GM19395 (cell line): ENCODE measurements around the gene PTTG2.
"Not testable (repeated sequence)": the region's sequence is repeated elsewhere in the genome, so short reads cannot be mapped to it uniquely, and the experiment has no call there.

Source experiments
- ATAC-seq: cut with Tn5 transposase; IDR thresholded peaks from one replicate; pipeline ENCODE4 v1.9.1; 2021; ENCODE audit warnings: mild to moderate bottlenecking, moderate library complexity; ENCODE audit not compliant: unreplicated experiment

Gene PTTG2

DNA sequence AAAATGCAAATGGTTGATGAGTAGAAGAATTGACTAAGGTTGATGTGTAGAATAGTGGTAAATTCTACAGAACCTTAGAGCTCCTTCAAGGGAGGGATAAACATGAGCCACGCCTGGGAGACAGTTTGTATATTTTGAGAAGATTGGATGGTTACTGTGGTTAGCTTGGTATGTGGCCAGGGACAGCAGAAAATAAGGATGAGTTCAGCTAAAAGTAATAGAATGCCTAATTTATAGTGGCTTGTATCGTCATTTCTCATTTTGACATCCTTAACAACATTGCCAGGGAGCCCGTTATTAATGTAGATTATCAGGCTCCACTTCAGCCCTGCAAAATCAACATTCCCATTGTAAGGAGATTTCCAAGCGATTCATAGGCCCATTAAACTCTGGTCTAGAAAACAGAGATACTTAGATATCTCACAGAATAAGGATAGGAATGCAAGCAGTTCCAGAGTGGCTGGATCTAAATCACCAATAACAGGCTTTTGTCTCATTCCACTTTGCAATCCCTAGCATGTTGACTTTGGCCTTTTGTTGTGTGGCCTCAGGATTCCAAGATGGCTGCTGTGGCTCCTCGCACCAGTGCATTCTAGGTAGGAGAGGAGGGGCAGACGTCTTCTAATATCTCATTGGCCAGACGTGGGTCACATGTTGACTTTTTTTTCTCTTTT, 6.4 kb upstream of the PTTG2 start:
- ATAC-seq: no peak

DNA sequence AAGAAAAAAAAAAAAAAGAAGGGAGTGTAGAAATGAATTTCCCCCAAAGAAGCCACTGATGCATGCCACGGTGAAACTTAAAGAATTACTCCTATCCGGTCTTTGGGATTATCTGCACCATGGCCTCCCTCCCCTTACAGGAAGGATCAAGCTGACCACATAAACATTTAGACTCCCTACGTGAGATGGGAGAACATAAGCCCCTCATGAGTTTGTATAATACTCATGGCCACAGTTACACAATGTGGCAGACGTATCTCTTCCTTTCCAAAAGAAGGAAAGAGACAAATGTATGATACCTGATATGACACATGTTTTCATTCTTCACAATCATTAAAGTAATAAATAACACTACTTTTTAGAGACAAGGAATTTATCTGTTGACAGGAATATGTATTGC, 3.3 kb upstream of the PTTG2 start:
- ATAC-seq: no peak

DNA sequence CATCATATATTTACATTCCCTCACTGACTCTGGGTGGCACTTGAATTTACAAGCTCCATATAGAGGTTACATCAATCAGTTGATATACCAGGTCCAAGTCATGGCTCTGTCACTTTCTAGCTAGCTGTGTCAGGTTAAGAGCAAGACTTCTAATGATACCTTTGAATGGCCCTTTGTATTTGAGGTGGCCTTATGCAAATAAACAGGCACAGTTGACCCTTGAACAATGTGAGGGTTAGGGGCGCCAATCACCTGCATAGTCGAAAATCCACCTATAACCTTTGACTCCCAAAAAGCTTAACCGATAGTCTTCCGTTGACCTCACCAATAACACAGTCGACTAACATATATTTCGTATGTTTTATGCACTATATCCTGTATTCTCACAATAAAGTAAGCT, 1.3 kb upstream of the PTTG2 start:
- no peak for ATAC-seq

DNA sequence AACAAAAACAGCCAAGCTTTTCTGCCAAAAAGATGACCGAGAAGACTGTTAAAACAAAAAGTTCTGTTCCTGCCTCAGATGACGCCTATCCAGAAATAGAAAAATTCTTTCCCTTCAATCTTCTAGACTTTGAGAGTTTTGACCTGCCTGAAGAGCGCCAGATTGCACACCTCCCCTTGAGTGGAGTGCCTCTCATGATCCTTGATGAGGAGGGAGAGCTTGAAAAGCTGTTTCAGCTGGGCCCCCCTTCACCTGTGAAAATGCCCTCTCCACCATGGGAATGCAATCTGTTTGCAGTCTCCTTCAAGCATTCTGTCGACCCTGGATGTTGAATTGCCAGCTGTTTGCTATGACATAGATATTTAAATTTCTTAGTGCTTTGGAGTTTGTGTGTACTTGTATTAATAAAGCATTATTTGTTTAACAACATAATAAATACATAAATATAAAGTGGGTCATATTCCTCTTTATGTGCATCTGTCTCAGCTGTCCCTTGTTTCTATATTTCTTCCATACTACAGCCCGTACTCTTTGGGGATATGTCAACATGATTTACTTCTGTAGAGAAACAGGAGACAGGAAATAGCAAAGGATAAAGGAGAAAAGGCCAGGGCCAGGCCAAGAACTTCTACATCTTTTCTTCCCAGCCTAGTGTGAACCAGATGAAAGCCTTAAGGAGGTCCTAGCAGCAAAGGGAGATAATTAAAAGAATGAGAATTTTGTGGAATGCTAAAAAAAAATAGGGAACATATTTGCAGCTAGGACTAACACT, 667 bp downstream of the PTTG2 start:
- no peak for ATAC-seq

DNA sequence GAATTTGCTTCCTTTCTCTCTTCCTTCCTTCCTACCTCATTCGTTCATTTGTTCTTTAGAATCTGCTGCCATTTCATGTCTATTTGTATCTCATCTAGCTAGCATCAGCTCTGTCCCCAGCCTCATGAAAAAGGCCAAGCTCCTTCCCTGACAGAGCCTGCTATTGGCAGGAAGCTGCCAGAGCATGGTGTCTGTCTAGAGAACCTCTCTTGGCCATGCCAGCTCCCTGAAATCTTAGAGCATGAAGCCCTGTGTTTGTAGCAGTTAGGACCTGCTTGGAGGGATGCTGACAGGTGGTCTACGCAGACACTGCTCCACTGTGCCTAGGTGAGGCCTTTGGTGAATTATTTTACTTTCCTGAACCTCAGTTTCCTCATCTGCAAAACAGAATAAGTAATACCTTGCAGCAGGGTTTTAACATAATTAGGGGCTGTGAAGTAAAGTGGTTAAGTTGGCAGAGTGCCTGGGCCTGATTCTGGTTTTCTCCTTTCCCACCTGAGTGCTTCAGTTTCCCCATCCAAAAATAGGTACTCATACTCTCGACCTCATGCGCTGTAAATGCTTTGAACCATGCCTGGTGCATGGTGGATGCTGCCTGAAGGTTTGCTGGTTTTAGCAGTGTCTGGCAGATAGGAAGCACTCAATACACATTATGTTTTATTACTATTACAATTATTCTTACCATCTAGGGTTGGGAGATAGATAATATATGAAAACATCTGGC, 4.7 kb downstream of the PTTG2 start:
- no peak for ATAC-seq

DNA sequence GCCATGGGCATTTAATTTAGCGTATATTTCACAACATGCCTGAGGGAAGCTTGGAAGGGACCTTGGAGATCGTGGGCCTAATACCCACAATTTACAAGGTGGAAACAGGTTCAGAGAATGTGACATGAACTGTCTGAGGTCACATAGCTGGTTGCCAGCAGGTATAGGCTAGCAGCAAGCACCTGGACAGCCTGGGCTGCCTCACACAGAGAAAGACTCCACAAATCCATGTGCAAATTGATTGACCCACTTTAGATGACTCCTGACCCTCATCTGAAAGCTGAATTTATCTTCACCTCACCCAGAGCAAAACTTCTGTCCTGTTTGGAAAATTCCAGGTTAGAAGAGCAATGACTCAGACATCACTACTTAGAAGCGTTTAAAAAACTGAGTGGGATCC, 5.8 kb downstream of the PTTG2 start:
- no peak for ATAC-seq

DNA sequence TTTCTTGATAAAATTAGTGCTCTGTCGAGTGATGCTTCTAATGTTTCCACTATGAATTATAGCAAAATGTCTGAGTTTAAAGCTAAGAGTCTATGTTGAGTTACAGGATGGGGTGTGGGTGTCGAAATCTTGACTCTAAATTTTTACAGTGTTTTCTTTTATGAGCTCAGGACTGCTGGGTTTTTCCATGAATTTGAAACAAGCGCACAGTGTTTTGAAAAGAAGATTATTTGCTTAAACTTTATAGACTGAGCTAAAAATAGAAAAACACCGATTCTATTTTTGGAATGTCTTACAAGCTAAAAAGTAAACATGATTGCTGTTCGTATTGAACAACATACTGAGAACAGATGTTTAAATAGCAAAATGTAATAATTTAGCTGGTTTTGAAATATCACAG, 7.5 kb downstream of the PTTG2 start:
- ATAC-seq: no peak

DNA sequence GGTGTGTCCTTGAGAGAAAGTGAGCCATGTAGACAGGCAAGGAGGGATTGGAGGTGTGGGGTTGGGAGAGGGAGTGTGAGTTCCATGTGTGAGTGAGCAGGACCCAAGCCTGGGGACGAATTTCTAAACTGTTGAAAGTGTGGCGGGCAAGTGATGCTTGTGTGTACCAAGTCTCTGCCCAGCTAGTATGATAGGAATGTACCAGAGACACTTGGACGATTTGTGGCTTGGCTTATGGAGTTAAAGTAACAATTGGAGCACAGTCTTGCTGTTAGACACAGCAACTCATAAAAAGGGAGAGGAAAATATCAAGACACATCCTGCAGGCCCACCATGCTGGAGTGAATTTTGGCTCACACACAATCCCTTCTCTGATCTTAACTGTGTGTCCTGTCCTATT, 8.5 kb downstream of the PTTG2 start:
- ATAC-seq: no peak

DNA sequence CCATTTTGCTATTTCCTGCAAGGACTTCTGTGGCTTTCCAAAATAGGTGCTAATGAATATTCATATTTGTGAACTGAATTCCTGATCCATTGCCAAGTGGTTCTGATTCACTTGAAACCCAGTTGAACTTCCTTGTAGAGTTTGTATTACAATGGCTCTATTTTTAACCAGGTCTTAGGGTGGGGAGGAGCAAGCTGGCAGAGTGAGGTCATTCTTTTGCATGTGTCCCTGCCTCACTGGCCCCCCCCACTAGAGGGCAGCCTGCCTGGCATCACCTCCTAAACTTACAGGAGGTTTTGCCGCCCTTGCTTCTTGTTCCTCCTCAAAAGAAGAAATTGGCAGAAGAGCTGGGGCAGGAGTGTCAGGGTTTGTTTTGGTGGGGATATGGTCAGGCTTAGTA, 10.5 kb downstream of the PTTG2 start:
- no peak for ATAC-seq

DNA sequence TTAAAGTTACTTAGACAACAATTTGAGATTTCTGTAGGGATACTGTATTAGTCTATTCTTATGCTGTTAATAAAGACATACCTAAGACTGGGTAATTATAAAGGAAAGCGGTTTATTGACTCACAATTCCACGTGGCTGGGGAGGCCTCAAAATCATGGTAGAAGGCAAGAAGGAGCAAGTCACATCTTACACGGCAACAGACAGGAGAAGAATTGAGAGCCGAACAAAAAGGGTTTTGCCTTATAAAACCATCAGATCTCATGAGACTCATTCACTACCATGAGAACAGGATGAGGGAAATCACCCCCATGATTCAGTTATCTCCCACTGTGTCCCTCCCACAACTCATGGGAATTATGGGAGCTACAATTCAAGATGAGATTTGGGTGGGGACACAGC, 11.0 kb downstream of the PTTG2 start:
- ATAC-seq: no peak

DNA sequence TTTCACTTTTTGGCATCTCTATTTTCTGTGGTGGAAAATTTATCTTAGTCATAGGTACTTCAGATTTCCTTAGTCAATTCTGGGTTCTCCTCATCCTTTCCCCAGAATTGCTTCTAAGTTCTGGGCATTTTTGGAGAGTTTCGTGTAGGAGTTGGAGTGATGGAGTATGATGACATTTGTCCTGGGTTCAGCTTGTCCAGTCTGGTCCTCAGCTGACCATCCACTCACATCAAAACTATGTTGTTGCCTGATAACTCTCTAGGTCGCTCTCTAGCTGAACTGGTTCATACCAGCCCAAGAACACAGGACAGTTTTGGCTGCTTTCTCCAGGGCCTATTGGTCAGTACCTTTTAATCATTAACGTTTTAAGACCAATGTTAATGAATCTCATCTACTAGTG, 13.2 kb downstream of the PTTG2 start:
- no peak for ATAC-seq

DNA sequence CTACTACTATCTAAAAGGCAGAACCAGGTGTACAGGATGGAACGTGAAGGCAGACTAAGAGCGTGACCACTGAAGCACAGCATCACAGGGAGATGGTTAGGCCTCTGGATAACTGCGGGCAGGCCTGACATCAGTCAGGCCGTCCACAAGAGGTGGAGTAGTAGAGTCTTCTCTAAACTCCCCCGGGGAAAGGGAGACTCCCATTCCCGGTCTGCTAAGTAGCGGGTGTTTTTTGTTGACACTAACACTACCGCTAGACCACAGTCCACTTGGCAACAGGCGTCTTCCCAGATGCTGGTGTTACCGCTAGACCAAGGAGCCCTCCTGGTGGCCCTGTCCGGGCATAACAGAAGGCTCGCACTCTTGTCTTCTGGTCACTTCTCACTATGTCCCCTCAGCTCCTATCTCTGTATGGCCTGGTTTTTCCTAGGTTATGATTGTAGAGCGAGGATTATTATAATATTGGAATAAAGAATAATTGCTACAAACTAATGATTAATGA, 15.2 kb downstream of the PTTG2 start:
- ATAC-seq: not testable (repeated sequence)

DNA sequence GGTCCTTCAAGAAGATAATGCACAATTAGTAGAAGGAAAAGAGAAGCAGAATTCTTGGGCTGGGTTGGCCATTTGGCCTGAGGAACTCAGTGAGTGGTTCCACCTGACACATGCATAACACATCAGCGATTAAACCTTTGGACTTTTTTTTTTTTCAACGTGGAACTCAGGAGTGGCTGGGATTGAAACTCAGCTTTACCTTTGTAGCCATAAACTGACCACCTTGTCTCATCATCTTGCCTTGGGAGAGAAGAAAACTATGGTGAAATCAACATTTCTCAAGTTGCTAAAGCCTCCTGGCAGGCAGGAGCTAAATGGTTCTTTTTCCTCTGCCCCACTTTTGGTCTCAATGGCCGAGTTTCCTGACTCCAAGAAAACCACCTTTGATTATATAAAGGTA, 16.3 kb downstream of the PTTG2 start:
- no peak for ATAC-seq

DNA sequence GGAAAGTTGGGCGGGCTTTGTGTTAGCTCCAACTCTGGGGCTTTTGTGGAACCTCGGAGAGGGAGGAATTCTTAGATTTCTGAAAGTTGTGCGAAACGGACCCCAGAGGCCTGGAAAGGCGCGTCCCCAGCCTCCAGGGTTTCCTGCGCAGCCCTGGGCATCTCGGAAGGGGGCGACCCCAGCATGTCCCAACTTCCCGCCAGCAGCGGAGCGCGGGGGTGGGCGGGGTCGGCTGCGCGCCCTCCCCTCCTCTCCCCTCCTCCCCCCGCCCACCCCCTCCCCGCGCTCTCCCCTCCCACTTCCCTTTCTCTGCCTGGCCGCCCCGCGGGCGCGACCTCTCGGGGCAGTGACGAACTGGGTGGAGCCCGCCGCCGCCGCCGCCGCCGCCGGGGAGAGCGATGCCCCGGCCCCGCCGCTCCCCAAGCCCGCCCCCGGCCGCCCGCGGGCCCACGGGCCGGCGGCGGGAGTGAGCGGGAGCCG, 16.8 kb downstream of the PTTG2 start:
- ATAC-seq: peak; percentile 72

DNA sequence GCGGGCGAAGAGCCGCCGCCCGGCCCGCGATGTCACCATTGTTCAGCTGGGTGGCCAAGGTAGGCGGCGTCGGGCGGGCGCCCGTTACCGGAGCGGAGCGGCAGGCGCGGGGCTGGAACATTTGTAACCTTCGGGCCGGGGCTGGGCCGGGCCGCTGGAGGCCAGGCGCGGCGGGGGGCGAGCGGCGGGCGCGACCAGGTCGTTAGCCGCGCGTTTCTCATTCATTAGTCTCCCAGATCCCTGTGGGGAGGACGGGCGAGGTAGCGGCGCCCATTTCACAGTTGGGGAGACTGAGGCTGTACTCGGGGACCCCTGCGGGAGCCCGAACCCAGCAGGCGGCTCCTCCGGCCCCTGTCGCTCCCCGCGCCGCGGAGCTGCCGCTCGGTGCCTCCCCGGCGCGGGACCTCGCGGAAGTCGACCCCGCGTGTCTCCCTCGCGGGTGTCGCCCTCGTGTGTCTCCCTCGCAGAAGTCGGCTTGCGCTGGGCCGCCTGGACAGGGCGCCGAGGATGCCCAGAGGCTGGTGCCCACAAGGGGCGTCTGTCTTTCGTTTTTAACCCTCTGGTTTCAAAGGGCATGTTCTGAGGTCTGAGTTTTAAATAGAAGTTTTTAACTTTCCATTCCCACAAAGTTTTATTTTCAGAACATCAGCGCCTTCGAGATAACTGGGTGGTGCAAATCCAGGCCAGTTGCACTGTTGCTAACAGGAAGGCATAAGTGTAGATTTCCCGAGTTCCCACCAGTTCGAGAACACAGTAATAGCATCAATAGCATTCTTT, 17.5 kb downstream of the PTTG2 start:
- peak; percentile 67 for ATAC-seq

DNA sequence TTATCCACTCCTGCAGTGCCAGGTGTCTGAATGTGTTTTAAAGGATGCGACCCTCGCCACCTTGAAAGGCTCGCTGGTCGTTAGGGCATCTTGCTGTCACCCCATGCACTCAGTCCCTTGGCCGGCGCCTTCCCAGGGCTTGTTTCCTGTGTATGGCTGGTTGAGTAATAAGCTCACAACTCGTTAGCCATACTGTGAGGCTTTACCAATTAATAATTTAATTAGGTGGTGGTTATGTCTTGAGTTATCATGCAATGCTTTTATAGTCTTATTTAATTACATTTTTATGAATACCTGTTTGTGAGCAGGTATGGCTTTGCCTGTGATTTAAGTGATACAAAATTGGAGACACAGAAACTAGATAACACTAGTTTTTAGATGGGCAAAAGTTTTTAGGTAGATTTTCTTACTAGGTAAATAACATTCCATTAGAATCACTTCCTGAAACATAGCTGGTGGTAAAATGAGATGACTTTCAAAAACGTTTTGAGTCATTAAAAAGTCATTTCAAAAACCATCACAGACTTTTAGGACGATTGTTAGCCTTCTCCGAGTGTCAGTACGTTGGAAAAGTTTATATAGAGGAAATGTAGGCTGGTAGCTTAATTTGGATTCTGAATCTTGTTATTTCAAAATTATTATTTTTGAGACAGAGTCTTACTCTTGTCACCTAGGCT, 18.2 kb downstream of the PTTG2 start:
- ATAC-seq: peak; percentile 44

DNA sequence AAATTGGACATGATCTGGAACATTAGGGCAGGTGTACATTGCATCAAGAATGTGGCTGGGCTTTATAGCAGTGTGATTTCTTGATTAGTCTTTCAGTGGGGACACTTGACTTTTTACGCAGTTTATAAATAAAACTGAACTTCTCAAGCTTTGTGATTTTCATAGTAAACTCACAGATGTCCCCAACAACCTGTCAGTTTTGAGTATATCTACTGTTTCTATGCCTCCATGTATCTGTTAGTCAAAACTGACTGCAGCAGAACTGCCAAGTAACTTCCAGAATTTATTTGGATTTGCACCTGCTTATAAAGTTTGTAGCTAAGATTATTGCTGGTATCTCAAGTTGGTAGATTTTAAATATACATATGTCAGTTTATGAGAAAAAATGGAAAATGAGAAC, 20.0 kb downstream of the PTTG2 start:
- no peak for ATAC-seq

DNA sequence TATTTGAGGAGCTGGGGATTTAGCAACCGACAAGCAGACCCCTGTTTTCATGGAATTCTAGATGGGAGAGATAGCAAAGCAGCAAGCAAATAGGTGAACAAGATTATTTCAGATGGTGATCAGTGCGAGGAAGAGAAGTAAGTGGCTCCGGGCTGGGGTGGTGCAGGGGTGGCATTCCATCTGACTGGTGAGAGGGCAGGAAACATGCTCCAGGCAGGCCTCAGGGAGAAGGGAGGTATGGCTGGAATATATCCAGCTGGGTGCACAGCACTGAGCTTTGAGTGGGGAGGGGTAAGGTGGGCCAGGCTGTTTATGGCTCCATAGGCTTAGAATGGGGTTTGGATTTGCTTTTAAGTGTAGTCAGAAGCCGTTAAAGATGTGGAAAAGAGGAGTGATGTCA, 21.2 kb downstream of the PTTG2 start:
- ATAC-seq: no peak

DNA sequence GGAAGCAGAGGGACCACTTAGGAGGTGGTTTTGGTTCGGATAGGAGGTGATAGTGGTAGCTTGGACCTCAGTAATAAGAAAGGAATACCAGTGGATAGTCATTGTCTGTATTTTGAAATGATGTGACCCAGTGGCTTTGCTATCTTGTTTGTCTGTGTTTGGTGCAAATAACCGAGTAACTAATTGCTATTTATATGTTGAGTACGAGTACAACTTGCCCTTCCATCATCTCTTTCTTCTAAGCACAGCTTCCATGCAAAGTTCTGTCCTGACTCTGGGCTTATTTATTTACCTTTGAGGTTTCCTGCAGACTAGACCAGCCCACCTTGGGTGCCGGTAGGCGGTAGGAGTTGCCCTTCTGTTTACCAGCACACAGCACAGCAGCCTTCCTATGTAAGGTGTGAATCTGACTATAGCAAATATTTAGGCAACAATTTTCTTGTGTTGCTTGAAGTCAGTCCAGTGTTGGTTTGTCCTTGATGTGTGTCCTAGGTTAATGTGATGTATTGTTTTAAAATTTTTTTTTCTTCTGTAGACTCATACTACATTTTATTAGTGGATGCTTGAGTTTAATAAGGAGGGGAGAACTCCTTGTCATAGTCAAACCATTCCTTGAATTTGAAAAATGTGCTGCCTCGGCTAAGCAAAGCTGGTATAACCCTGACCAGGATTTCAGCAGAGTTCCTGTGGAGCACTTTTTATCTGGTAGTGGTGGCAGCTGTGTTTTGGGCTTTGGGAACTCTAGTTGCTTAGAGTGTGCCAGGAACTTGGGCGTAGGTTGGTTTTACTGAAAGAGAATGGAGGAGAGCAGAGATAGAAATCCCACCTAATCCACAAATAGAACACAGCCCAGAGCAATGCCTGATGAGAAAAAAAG, 21.9 kb downstream of the PTTG2 start:
- ATAC-seq: no peak
